ENCODE results near the gene MMP7. TPM values are rescaled to one million over a fixed set of nuclear protein-coding genes. Genes with fewer than 3 reads are reported as not detected.

The MMP7 gene
- total RNA-seq, 1 experiment from 2014 or later, result 0.61 TPM

DNA sequence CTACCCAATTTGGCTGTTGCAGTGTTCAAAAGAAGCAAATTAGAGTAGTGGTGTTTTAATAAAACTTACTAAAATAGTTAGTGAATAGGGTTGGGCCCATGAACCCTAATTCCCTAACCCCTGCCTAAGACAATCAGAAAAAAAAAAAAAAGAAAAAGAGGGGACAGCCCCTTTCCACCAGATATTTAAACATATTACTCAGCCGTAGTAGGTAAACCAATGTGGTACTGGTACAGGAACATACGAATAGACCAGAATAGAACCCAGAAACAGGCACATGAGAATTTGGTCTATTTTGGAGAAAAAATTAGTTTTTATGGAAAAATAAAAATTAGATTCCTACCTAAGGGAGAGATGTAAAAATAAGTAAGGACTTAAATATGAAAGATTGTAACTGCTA is 38.6 kb downstream of the MMP7 start (continued):
- TF ChIP-seq, protein P1, sequence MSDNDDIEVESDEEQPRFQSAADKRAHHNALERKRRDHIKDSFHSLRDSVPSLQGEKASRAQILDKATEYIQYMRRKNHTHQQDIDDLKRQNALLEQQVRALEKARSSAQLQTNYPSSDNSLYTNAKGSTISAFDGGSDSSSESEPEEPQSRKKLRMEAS (IDR thresholded peaks at IDR 0.05), result no peak
- no peak for TF ChIP-seq TCF7L2 (IDR thresholded peaks at IDR 0.05; ENCODE audit: borderline replicate concordance, extremely low read depth, insufficient read depth, insufficient read length)
- no peak for TF ChIP-seq EZH2phosphoT487 (IDR thresholded peaks at IDR 0.05; ENCODE audit: borderline replicate concordance)
- TF ChIP-seq CBX3 (IDR thresholded peaks at IDR 0.05; ENCODE audit: low read depth), result no peak
- TF ChIP-seq, protein P2, sequence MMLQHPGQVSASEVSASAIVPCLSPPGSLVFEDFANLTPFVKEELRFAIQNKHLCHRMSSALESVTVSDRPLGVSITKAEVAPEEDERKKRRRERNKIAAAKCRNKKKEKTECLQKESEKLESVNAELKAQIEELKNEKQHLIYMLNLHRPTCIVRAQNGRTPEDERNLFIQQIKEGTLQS (IDR thresholded peaks at IDR 0.05), result no peak
- no peak for TF ChIP-seq YY1 (IDR thresholded peaks at IDR 0.05; ENCODE audit: extremely low read depth, insufficient replicate concordance, low read depth, low read length)
- TF ChIP-seq, protein P3, sequence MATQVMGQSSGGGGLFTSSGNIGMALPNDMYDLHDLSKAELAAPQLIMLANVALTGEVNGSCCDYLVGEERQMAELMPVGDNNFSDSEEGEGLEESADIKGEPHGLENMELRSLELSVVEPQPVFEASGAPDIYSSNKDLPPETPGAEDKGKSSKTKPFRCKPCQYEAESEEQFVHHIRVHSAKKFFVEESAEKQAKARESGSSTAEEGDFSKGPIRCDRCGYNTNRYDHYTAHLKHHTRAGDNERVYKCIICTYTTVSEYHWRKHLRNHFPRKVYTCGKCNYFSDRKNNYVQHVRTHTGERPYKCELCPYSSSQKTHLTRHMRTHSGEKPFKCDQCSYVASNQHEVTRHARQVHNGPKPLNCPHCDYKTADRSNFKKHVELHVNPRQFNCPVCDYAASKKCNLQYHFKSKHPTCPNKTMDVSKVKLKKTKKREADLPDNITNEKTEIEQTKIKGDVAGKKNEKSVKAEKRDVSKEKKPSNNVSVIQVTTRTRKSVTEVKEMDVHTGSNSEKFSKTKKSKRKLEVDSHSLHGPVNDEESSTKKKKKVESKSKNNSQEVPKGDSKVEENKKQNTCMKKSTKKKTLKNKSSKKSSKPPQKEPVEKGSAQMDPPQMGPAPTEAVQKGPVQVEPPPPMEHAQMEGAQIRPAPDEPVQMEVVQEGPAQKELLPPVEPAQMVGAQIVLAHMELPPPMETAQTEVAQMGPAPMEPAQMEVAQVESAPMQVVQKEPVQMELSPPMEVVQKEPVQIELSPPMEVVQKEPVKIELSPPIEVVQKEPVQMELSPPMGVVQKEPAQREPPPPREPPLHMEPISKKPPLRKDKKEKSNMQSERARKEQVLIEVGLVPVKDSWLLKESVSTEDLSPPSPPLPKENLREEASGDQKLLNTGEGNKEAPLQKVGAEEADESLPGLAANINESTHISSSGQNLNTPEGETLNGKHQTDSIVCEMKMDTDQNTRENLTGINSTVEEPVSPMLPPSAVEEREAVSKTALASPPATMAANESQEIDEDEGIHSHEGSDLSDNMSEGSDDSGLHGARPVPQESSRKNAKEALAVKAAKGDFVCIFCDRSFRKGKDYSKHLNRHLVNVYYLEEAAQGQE (IDR thresholded peaks at IDR 0.05; ENCODE audit: low read depth), result no peak
- no peak for TF ChIP-seq SRF (IDR thresholded peaks at IDR 0.05; ENCODE audit: low read depth)
- TF ChIP-seq POLR2A (IDR thresholded peaks at IDR 0.05; ENCODE audit: borderline replicate concordance, extremely low read depth, insufficient read depth, insufficient read length), result no peak
- TF ChIP-seq JUND (IDR thresholded peaks at IDR 0.05), result no peak
